Adrenal gland (tissue), 12 donors: ENCODE results near the gene MYOM1. TPM values are rescaled to one million over a fixed set of nuclear protein-coding genes. Genes with fewer than 3 reads are reported as not detected.
A peak's percentile ranks its signal among the peaks of the same experiment; 100 is the strongest.

Source experiments
- DNase-seq, 7 donors: peaks; one replicate each; pipeline ENCODE4 v3.0.0-alpha.2; 2019 to 2020
- H3K27ac ChIP-seq, 5 donors: fragments of 200-600 bp; sonication (generic) in 4 of 5; 1 replicate in 3 of 5; 2 replicates in 2 of 5; pipeline versions ENCODE4 v1.5.1 to v1.8.0; 2016 to 2020; ENCODE audit warnings: mild to moderate bottlenecking in 1 of 5
- H3K27me3 ChIP-seq: fragments of 200-600 bp; 2 replicates; pipeline ENCODE4 v1.8.0; 2021
- H3K36me3 ChIP-seq, 2 donors: fragments of 200-600 bp; replicated peaks in 1 of 2; 1 replicate in 1 of 2; 2 replicates in 1 of 2; pipeline versions ENCODE4 v1.5.1 to v1.8.0; 2018 to 2022
- H3K4me1 ChIP-seq, 2 donors: fragments of 200-600 bp; replicated peaks in 1 of 2; 1 replicate in 1 of 2; 2 replicates in 1 of 2; pipeline versions ENCODE4 v1.5.1 to v1.8.0; 2018 to 2021
- H3K4me3 ChIP-seq, 4 donors: fragments of 200-600 bp; sonication (generic) in 3 of 4; one replicate each; pipeline ENCODE4 v1.5.1; 2016 to 2018
- H3K9me3 ChIP-seq, 3 donors: fragments of 200-600 bp; sonication (generic) in 1 of 3; replicated peaks in 1 of 3; 1 replicate in 2 of 3; 2 replicates in 1 of 3; pipeline versions ENCODE4 v1.5.1 to v1.8.0; 2016 to 2021
- CTCF ChIP-seq, 6 experiments: fragments of 450-650 bp in 4 of 6; fragments of 200-600 bp in 2 of 6; sonication (generic) in 1 of 6; IDR thresholded peaks; 1 replicate in 5 of 6; 2 replicates in 1 of 6; pipeline versions ENCODE4 v1.5.1 to v1.8.0; 2016 to 2021; ENCODE audit warnings: antibody characterized with exemption in 6 of 6, mild to moderate bottlenecking in 2 of 6, moderate library complexity in 1 of 6
- POLR2A ChIP-seq, 2 donors: fragments of 450-650 bp; IDR thresholded peaks; one replicate each; pipeline ENCODE4 v1.6.1; 2017; ENCODE audit warnings: antibody characterized with exemption in 2 of 2, mild to moderate bottlenecking in 2 of 2, moderate library complexity in 1 of 2
- WGBS, 4 donors: extraction: QIAGEN DNeasy Blood & Tissue Kit in 2 of 4; methylation state at CpG; one replicate each; pipeline versions ENCODE4 v1.1.5 to v1.1.7; 2013 to 2017; 5-methylcytosine and 5-hydroxymethylcytosine counted together
- intact Hi-C, 2 donors: fragments of 100-400 bp; cut with DNase I; formaldehyde crosslinking; loops; one replicate each; pipeline versions ENCODE4 v1.14.1 to v1.15.0; 2022 to 2023
- polyA plus RNA-seq, 3 donors: library from polyadenylated mRNA; stranded (reverse); fragments of 200-250 nt in 2 of 3; fragments of 350-450 nt in 1 of 3; fragmentation: Illumina TruSeq in 1 of 3; extraction: RNeasy Lipid Tissue Mini Kit (QIAGEN cat#74804) in 1 of 3; gene quantifications; one replicate each; pipeline ENCODE4 v1.2.3, GENCODE V29; 2013 to 2014
- total RNA-seq, 9 donors: library from RNA; depleted of rRNA in 4 of 9; stranded (reverse); fragments of >200 nt in 4 of 9; fragments of 120-200 nt in 1 of 9; fragmentation: NEBNext Ultra II Directional in 1 of 9; extraction: Animal tissue kit (Norgen Biotek cat#: 25700) in 1 of 9; gene quantifications; one replicate each; pipeline versions ENCODE4 v1.1.0 to v1.2.4, GENCODE V29; 2013 to 2023
- donor health status: healthy with polysubstance abuse.
- donor health status: Bipolar disorder and iron deficiency.
- donor health status: DM: yes; HTN: yes; CAD: no.
- donor health status: DM: no; HTN: no; CAD: no.
- donor health status: DM: no; HTN: no; CAD: no.
- donor health status: DM: yes; HTN: yes; CAD: no.

The MYOM1 gene
- total and polyA plus RNA-seq, 12 donors, result 1.3 to 70.0 (median 2.9) TPM

GRCh38 chr18:3153107-3153704, 66.6 kb downstream of the MYOM1 start:
- Histone ChIP-seq H3K9me3 (no peaks in the 10 kb centered on the region), H3K27ac (no peak overlapping the region), H3K36me3 (no peaks in the 10 kb centered on the region), H3K4me3 (no peak overlapping the region), H3K27me3 (no peaks in the 10 kb centered on the region), H3K4me1 (no peaks in the 10 kb centered on the region)
- intact Hi-C loops, result no loop called here
- 70 to 89% (median 79%) methylated on average over 7 to 8 of the region's 8 CpGs for WGBS, 4 donors
- no peak for DNase-seq
- TF ChIP-seq POLR2A (IDR thresholded peaks at IDR 0.05) (no peak), CTCF (IDR thresholded peaks at IDR 0.05) (no peak)

- Histone ChIP-seq H3K27ac (no peak overlapping the region), H3K4me3 (no peak overlapping the region), H3K27me3 (no peaks in the 10 kb centered on the region), H3K9me3 (no peaks in the 10 kb centered on the region), H3K36me3 (no peaks in the 10 kb centered on the region), H3K4me1 (no peaks in the 10 kb centered on the region)
- DNase-seq, result no peak
- intact Hi-C loops, result no loop called here
- WGBS, 4 donors, result 34 to 90% (median 88%) methylated on average over 1 of the region's 1 CpG
- no peak for TF ChIP-seq POLR2A (IDR thresholded peaks at IDR 0.05)
- no peak for TF ChIP-seq CTCF (IDR thresholded peaks at IDR 0.05)
Observed at GRCh38 chr18:3152294-3152693, 67.5 kb downstream of the MYOM1 start.

GRCh38 chr18:3151399-3152264, 68.1 kb downstream of the MYOM1 start:
- WGBS, 4 donors, result 51 to 54% (median 53%) methylated on average over 18 of the region's 18 CpGs
- Histone ChIP-seq H3K9me3 (no peaks in the 10 kb centered on the region), H3K4me1 (no peaks in the 10 kb centered on the region), H3K4me3 (no peak overlapping the region), H3K36me3 (no peaks in the 10 kb centered on the region), H3K27ac (no peak overlapping the region), H3K27me3 (no peaks in the 10 kb centered on the region)
- intact Hi-C loops, result no loop called here
- peak in 1 of 7 donors; percentile 8 for DNase-seq
- TF ChIP-seq POLR2A (IDR thresholded peaks at IDR 0.05) (no peak), CTCF (IDR thresholded peaks at IDR 0.05) (peak; percentile 60 to 85 (median 74))

- WGBS, 4 donors, result 87 to 98% (median 92%) methylated on average over 2 of the region's 2 CpGs
Observed at GRCh38 chr18:3150688-3151087, 69.1 kb downstream of the MYOM1 start.

More at GRCh38 chr18:3150688-3151087, 69.1 kb downstream of the MYOM1 start:
- Histone ChIP-seq H3K27ac (no peak overlapping the region), H3K9me3 (no peaks in the 10 kb centered on the region), H3K36me3 (no peaks in the 10 kb centered on the region), H3K4me1 (no peaks in the 10 kb centered on the region), H3K4me3 (no peak overlapping the region), H3K27me3 (no peaks in the 10 kb centered on the region)
- no peak for TF ChIP-seq POLR2A (IDR thresholded peaks at IDR 0.05)
- no peak for TF ChIP-seq CTCF (IDR thresholded peaks at IDR 0.05)
- intact Hi-C loops, result no loop called here
- DNase-seq, result no peak
